Tibial artery (tissue), 4 donors: ENCODE data around the gene SERINC2.
A peak's percentile ranks its signal among the peaks of the same experiment; 100 is the strongest.

Experiments used
- DNase-seq, 2 donors: peaks; one replicate each; pipeline ENCODE4 v3.0.0-alpha.2; 2019
- H3K27ac ChIP-seq, 2 donors: fragments of 200-600 bp; sonication (generic) in 1 of 2; 1 replicate in 1 of 2; 2 replicates in 1 of 2; pipeline ENCODE4 v1.5.1; 2018 to 2019; ENCODE audit warnings: mild to moderate bottlenecking in 1 of 2
- H3K27me3 ChIP-seq, 2 donors: fragments of 200-600 bp; sonication (generic) in 1 of 2; one replicate each; pipeline versions ENCODE4 v1.5.1 to v1.6.0; 2016 to 2019
- H3K36me3 ChIP-seq, 3 donors: fragments of 200-600 bp; sonication (generic) in 2 of 3; one replicate each; pipeline ENCODE4 v1.5.1; 2016 to 2019; ENCODE audit warnings: mild to moderate bottlenecking in 2 of 3
- H3K4me1 ChIP-seq, 4 donors: fragments of 200-600 bp; sonication (generic) in 2 of 4; 1 replicate in 3 of 4; 2 replicates in 1 of 4; pipeline ENCODE4 v1.5.1; 2016 to 2019
- H3K4me3 ChIP-seq, 2 donors: fragments of 200-600 bp; sonication (generic) in 1 of 2; 1 replicate in 1 of 2; 2 replicates in 1 of 2; pipeline ENCODE4 v1.5.1; 2018 to 2019; ENCODE audit warnings: mild to moderate bottlenecking in 2 of 2
- H3K9me3 ChIP-seq, 3 donors: fragments of 200-600 bp; sonication (generic) in 1 of 3; one replicate each; pipeline ENCODE4 v1.5.1; 2016 to 2019
- intact Hi-C: fragments of 100-400 bp; cut with DNase I; formaldehyde crosslinking; loops from one replicate; pipeline ENCODE4 v1.15.0; 2023; ENCODE audit warnings: low total_unique reads
- TF ChIP-seq, protein P1 (sequence below), 2 experiments: fragments of 200-600 bp in 1 of 2; fragments of 450-650 bp in 1 of 2; IDR thresholded peaks; one replicate each; pipeline ENCODE4 v1.5.1; 2017 to 2019; ENCODE audit warnings: antibody characterized with exemption in 2 of 2, mild to moderate bottlenecking in 1 of 2, moderate library complexity in 1 of 2

Gene SERINC2

GRCh38 chr1:31417148-31417547 is 4.1 kb downstream of the SERINC2 start:
- no peaks in the 10 kb centered on the region for H3K27me3 ChIP-seq
- no peaks in the 10 kb centered on the region for H3K9me3 ChIP-seq
- peaks cover 0 to 17% (median 15%) of the 10 kb centered on the region in 4 donors for H3K4me1 ChIP-seq
- intact Hi-C loops: no loop called here
- no peaks in the 10 kb centered on the region for H3K36me3 ChIP-seq
- H3K4me3 ChIP-seq: no peak overlapping the region
- DNase-seq: no peak
- TF ChIP-seq, protein P1, sequence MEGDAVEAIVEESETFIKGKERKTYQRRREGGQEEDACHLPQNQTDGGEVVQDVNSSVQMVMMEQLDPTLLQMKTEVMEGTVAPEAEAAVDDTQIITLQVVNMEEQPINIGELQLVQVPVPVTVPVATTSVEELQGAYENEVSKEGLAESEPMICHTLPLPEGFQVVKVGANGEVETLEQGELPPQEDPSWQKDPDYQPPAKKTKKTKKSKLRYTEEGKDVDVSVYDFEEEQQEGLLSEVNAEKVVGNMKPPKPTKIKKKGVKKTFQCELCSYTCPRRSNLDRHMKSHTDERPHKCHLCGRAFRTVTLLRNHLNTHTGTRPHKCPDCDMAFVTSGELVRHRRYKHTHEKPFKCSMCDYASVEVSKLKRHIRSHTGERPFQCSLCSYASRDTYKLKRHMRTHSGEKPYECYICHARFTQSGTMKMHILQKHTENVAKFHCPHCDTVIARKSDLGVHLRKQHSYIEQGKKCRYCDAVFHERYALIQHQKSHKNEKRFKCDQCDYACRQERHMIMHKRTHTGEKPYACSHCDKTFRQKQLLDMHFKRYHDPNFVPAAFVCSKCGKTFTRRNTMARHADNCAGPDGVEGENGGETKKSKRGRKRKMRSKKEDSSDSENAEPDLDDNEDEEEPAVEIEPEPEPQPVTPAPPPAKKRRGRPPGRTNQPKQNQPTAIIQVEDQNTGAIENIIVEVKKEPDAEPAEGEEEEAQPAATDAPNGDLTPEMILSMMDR (IDR thresholded peaks at IDR 0.05): no peak
- H3K27ac ChIP-seq: no peak overlapping the region

DNA sequence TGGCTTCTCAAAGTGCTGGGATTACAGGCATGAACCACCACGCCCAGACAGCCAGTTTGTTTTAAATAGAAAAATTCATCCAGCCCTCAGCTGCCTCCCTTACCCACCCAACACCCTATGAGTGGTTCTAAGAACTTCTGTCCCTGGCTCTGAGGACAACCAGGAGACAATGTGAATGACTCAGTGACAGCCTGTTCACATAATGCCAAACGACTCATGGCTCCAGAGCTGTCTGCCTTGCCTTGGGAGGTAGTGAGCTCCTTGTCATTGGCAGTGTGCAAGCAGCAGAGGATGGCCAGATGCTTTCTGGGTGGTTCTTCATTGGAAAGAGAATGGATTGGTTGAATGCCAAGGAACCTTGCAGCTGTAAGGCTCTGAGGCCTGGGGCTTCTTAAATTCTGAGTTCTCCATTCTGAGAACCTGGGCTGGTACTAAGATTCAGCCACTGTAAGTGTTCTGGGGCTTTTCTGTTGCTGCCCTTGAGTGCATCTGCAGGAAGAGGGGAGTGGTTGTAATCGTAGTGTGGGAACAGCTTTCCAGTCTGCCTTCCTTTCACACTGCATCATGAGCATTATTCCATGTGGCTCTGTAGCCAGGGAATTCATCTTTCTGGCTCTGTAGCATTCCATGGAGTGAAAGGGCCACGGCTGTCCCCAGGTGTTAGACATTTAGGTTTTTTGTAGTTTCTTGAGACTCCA is 5.8 kb downstream of the SERINC2 start:
- no peak for DNase-seq
- intact Hi-C loops: no loop called here
- no peaks in the 10 kb centered on the region for H3K9me3 ChIP-seq
- H3K27ac ChIP-seq: no peak overlapping the region
- no peaks in the 10 kb centered on the region for H3K36me3 ChIP-seq
- TF ChIP-seq, protein P1 (IDR thresholded peaks at IDR 0.05): no peak
- peaks cover 0 to 4% (median 3%) of the 10 kb centered on the region in 4 donors for H3K4me1 ChIP-seq
- H3K4me3 ChIP-seq: no peak overlapping the region
- no peaks in the 10 kb centered on the region for H3K27me3 ChIP-seq

DNA sequence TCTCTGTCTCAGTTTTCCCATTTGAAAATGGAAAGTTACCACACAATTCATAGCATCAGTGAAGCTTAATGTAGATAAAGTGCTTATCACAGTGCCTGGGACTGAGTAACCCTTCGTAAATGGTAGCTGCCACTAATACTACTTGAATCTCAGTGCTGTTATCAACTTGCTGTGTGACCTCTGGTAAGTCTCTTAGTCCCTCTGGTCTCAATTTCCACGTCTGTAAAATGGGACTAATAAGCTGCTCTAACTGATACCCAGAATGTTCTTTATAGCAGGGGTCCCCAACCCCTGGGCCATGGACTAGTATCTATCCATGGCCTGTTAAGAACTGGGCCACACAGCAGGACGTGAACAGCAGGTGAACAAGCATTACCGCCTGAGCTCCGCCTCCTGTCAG is 7.7 kb downstream of the SERINC2 start:
- intact Hi-C loops: loop anchor here (5.0 to 10.0 kb wide), 2 partner anchors 126 to 228 kb away; partner anchors contain the start of genes SNRNP40 and ZCCHC17
- TF ChIP-seq, protein P1 (IDR thresholded peaks at IDR 0.05): no peak
- Histone ChIP-seq H3K27me3 (no peaks in the 10 kb centered on the region), H3K27ac (no peak overlapping the region), H3K4me3 (no peak overlapping the region), H3K36me3 (peaks cover 0 to 11% (median 0%) of the 10 kb centered on the region in 3 donors), H3K9me3 (no peaks in the 10 kb centered on the region), H3K4me1 (no peaks in the 10 kb centered on the region)
- DNase-seq: no peak

- DNase-seq: no peak
- TF ChIP-seq, protein P1 (IDR thresholded peaks at IDR 0.05): no peak
- H3K27me3 ChIP-seq: no peaks in the 10 kb centered on the region
- H3K27ac ChIP-seq: no peak overlapping the region
- intact Hi-C loops: loop anchor here (2.0 to 10.0 kb wide), 3 partner anchors 27 to 229 kb away; partner anchors contain the start of genes SNRNP40 and ZCCHC17
- no peaks in the 10 kb centered on the region for H3K4me1 ChIP-seq
- no peak overlapping the region for H3K4me3 ChIP-seq
- H3K9me3 ChIP-seq: no peaks in the 10 kb centered on the region
- H3K36me3 ChIP-seq: peaks cover 0 to 14% (median 0%) of the 10 kb centered on the region in 3 donors
Measured at GRCh38 chr1:31421371-31422040, 8.5 kb downstream of the SERINC2 start.

GRCh38 chr1:31422505-31423319 is 9.7 kb downstream of the SERINC2 start:
- H3K9me3 ChIP-seq: no peaks in the 10 kb centered on the region
- TF ChIP-seq, protein P1 (IDR thresholded peaks at IDR 0.05): peak; percentile 92 to 94
- no peak overlapping the region for H3K4me3 ChIP-seq
- intact Hi-C loops: loop anchor here (2.0 to 10.0 kb wide), 3 partner anchors 28 to 230 kb away; partner anchors contain the start of genes SNRNP40 and ZCCHC17
- DNase-seq: peak; percentile 52 to 73
- no peak overlapping the region for H3K27ac ChIP-seq
- no peaks in the 10 kb centered on the region for H3K27me3 ChIP-seq
- H3K36me3 ChIP-seq: peaks cover 0 to 14% (median 0%) of the 10 kb centered on the region in 3 donors
- no peaks in the 10 kb centered on the region for H3K4me1 ChIP-seq
